Stimulated activated naive CD4-positive, alpha-beta T cell treated with Interleukin-2 at 50 U/mL for 16 hours (primary cell): ENCODE data around the gene GPBP1.
"Not testable (repeated sequence)": the region's sequence is repeated elsewhere in the genome, so short reads cannot be mapped to it uniquely, and the experiment has no call there.

Experiments used
- DNase-seq: peaks from one replicate; lab custom pipeline; 2025; lab: John Stamatoyannopoulos, UW

The GPBP1 gene, protein sequence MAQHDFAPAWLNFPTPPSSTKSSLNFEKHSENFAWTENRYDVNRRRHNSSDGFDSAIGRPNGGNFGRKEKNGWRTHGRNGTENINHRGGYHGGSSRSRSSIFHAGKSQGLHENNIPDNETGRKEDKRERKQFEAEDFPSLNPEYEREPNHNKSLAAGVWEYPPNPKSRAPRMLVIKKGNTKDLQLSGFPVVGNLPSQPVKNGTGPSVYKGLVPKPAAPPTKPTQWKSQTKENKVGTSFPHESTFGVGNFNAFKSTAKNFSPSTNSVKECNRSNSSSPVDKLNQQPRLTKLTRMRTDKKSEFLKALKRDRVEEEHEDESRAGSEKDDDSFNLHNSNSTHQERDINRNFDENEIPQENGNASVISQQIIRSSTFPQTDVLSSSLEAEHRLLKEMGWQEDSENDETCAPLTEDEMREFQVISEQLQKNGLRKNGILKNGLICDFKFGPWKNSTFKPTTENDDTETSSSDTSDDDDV

DNA sequence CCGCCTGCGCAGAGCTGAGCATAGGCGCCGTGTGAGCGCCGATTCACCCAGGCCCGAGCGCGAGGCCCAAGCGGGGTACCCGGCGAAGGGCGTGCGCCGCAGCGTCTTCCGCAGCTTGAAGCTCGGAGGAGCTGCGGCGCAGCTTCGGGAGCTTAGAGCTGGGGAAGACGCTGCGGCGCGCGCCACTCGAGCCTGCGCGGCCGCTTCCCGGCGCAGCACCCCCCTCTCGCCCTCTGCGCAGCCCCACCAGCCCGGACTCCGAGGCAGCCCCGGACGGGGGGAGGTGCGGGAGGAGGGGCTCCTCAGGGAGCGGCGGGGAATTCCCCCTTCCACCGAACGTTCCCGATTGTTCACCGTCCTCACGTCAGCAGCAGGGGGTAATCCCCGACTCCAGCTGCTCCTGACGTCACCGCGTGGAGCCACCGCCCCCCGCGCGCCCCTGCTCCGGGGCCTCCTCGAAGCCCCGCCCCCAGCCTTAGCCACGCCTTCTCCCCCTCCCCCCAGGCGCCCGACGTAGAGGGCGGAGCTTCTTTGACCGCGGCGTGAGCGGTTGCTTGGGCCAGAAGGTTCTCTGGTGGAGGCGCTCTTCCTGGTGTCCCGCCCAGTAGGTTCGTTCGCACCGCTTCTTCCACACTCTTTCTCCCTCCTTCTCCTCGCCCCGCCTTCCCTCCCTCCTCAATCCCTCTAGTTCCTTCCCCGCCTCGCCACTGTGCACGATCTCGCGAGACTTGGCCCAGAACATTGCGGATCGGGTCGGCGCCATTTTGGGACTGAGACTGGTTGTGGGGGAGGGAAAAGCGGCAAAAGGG lies at the start of gene GPBP1:
TSS of gene GPBP1 (plus strand) at position 741 of the 809 bp plus-strand sequence. CDS start 40,072 bp downstream, outside the sequence.
- peak; percentile 99 for DNase-seq

DNA sequence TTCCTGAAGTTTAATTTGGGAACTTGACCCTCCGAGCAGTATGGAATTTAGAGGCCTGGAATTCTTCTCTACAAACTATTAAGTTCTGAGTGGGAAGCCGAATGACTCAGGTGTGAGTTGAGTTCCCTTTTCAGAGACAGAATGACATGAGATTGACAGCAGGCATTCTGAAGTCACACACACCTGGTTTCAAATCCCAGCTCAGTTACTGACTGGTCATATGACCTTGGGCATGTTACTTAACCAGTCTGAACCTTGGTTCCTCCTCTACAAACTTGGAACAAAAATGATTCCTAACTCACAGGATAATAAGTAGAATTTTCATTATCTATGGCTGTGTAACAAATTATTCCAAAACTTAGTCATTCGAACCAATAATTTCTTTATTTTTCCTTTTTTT lies 45.5 kb upstream of the GPBP1 start:
- no peak for DNase-seq

DNA sequence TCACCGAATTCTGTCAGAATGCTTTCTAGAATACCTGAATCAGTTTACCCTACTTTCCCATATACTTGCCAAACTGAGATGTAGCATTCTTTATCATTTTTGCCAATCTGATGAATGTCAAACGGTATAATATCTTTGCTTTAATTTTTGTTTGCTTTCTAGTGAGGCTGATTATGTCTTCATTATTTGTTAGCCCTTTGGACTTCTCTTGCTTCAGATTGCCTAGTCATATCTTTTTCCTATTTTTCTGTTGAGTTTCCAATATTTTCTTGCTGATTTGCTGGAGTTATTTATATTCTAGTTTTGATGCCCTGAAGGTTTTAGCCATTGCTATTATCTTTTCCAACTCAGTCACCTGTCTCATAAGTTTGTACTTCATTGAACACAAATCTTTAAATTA lies 40.3 kb upstream of the GPBP1 start:
- DNase-seq, result no peak

DNA sequence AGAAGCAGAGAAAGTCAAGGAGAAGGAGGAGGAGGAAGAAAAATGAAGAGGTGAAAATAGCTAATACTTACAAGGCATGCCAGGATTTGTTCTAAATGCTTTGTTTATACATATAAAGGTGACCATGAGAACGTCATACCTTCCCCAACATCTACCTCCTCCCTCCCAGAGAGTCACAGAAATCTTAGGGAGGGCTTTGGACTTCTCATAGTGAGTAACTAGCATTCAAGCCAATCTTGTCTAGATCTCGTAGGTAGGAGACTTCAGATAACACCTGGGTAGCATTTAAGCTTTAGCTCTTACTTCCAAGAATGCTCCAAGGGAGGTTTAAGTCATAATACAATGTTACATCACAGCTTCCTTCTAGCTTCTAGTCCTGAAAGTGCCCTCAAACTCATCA lies 36.5 kb upstream of the GPBP1 start:
- no peak for DNase-seq

DNA sequence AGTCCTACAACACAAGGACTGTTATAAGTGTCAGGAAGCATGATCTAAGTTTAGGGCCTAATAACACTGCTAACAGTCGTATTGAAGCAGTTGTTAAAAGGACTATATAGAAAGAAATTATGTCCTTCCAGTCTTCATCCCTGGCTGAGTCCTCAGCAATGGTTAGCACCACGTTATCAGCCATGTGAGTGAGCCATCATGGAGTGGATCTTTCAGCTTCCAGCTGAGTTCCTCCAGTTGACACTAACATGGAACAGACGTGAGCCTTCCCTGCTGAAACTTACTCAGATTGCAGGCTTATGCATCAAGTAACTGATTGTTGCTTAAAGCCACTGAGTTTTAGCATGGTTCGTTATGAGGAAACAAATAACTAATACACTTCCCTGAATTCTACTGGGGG lies 21.5 kb upstream of the GPBP1 start:
- DNase-seq, result no peak

DNA sequence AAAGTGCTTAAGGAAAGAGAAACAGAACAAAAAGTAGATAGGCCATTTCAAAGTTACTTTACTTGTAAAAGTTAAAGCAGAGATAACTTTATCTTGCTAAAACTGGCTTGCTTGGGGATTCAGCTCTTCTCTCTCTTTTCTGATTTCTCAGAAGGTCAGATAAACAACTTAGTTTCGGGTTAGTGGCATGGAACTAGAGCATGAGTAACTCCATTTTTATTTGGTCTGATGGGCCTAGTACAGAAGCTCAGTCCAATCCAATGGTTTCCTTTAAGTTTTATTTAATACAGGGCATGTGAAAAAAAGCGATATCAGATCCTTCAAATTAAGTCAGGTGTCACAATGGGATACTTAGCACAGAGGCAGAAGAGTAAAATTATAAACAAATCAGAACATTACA lies 18.8 kb upstream of the GPBP1 start:
- DNase-seq, result no peak

DNA sequence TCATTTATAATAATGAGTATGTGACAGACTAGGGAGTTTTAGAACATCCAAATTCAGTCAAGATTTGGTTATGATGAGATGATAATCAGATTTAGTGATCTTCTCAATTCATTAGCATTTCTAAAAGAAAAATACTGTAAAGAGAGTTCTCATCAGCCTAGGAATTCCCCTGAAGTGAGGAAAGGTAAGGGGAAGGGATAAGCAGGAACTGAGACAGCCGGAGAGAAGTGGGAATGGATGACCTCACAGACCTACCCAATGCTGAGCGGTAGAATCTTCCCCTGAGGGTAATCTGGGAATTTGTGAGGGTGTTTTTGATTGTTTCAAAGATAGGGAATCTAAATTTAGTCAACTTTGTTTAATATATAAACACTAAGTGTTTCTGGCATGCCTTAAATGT lies 16.7 kb upstream of the GPBP1 start:
- DNase-seq, result no peak

DNA sequence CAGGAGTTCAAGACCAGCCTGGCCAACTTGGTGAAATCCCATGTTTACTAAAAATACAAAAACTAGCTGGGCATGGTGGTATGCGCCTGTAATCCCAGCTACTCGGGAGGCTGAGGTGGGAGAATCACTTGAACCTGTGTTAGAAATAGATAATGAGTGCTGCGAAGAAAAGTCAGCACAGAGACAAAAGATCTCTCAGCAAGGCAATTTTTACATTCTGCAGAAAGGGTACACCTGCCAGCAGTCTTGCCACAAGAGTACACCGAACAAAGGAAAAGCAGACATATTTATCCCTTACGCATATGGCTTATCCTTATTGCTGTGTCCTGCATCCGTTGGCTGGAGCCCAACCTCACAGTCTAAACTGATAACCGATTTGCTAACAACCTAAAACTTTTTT lies 16.2 kb upstream of the GPBP1 start:
- no peak for DNase-seq

DNA sequence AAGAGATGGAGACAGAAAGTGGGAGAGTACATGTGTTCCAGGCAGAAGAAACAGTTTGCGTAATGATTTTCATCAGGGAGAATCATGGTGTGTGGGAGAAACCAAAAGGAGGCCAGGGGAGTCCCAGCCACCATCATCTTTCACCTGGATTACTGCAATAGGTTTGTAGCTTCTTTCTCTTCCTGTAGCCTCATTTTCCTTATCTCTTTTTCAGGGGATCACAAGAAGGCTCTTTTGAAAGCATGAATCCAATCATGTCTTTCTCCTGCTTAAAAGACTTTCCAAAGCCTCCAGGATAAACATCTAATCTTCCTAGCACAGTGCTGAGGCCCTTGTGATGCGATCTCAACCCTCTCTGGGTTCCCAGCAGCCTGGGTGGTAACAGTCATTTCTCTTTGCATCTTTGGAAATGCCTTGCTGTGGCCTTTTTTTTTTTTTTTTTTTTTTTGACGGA lies 10.3 kb upstream of the GPBP1 start:
- DNase-seq, result no peak

DNA sequence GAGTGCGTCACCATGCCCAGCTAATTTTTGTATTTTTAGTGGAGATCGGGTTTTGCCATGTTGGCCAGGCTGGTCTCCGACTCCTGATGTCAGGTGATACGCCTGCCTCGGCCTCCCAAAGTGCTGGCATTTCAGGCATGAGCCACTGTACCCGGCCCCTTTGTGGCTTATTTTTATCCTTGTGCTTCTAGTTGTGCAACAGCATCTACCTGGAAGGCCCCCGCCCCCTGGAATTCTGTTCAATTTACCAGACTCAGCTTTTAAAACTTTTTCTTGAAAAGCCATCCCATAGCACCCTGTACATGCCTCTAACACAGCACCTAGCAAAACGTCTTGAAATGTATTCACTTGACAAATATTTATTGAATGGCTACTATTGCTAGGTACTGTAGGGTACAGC lies 9.7 kb upstream of the GPBP1 start:
- DNase-seq, result no peak

DNA sequence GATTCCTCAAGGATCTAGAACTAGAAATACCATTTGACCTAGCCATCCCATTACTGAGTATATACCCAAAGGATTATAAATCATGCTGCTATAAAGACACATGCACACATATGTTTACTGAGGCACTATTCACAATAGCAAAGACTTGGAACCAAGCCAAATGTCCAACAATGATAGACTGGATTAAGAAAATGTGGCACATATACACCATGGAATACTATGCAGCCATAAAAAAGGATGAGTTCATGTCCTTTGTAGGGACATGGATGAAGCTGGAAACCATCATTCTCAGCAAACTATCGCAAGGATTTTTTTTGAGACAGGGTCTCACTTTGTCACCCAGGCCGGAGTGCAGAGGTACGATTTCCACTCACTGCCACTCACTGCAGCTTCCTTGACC lies 8.7 kb upstream of the GPBP1 start:
- not testable (repeated sequence) for DNase-seq

DNA sequence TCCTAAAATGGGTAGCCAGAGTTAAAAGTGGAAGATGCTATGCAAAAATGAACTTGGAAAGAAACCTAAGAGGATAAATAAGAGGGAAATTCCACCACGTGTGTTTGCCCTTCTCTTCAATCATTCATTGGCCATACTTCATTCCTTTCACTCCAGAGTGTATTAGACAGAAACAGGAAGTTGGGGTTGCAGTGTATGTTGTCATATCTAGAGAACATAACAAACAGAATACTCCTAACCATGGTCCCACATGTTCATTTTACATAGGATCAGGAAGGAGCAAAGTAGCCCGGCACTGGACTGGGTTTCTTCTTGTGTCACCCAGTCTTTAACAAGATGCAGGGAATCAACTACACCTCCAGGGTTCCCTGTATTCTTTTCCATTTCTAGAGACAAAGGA lies 7.6 kb upstream of the GPBP1 start:
- no peak for DNase-seq

DNA sequence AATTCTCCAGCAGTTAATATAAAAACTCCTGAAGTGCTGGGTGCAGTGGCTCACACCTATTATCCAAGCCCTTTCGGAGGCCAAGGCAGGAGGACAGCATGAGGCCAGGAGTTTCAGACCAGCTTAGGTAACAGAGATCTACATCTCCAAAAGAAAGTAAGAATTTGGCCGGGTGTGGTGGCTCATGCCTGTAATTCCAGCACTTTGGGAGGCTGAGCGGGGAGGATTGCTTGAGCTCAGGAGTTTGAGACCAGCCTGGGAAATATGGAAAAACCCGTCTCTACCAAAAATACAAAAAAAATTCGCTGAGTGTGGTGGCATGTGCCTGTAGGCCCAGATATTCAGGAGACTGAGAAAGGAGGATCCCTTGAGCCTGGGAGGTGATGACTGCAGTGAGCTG lies 6.7 kb upstream of the GPBP1 start:
- DNase-seq, result no peak

DNA sequence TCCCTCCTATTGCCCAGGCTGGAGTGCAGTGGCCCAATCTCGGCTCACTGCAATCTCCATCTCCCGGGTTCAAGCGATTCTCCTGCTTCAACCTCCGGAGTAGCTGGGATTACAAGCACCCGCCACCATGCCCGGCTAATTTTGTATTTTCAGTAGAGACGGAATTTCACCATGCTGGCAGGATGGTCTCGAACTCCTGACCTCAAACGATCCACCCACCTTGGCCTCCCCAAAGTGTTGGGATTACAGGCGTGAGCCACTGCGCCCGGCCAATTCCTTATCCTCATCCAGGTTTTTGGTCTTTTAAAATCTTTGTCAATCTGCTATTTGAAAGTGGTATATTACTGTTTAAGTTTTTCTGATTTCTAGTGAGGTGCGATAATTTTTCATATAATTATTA lies 3.7 kb upstream of the GPBP1 start:
- DNase-seq, result not testable (repeated sequence)

DNA sequence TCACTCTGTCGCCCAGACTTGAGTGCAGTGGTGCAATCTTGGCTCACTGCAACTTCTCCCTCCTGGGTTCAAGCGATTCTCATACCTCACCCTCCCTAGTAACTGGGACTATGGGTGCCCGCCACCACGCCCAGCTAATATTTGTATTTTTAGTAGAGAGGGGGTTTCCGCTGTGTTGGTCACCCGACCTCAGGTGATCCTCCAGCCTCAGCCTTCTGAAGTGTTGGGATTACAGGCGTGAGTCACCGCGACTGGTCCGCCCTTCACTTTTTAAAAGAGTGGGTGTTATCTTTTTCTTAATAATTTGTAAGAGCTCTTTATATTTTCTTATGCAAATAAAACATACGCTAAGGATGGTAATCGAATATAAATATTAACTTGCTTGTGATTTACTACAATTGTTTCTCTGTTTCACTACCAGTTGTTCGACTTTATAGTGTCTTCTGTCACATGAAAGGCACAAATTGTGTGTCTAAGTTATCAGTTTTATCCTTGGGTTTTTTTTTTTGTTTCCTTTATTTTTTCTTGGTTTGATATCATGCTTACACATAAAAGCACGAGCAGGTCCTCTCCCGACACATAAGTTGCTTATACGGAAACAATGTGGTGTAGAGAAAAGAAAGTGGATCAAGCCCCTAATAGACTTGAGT lies 1.9 kb upstream of the GPBP1 start:
- peak; percentile 25 for DNase-seq

DNA sequence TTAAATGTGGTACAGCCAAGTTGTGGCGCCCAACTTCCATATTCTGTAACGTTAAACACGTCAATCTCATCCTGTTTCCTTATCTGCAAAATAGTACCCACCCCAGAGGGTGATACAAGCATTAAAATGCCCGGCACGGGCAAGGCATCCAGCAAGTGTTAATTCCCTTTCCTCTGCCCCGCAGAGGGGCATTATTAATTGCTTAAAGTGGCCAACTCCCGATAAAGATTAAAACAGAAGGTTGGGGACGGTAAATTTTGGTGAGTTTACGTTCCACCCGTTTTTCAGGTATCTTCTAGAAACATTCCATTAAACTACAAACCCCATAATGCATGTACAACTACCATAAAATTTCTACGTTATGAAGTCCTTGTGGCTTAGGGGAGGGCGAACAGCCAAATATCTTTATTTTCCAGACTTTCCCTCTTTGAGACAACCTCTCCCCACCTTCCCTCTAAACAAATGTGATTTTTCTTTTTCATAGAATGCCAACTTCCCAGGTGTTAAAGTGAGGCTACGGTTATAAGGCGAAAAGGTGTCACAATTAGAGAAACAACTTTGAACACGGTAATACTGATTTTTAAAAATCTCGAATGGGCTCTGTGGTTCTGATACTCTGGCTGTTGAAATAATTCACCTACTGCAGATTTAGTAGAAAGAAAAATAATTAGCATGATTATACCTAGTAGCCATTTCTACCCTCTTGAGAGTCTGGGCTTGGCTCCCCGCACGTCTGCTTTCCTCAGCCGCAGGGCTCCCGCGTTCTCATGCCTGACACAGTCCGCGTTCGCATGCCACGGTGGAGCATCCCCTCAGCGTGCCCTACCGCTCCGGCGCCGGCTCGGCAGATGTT lies 1.2 kb upstream of the GPBP1 start:
- no peak for DNase-seq

DNA sequence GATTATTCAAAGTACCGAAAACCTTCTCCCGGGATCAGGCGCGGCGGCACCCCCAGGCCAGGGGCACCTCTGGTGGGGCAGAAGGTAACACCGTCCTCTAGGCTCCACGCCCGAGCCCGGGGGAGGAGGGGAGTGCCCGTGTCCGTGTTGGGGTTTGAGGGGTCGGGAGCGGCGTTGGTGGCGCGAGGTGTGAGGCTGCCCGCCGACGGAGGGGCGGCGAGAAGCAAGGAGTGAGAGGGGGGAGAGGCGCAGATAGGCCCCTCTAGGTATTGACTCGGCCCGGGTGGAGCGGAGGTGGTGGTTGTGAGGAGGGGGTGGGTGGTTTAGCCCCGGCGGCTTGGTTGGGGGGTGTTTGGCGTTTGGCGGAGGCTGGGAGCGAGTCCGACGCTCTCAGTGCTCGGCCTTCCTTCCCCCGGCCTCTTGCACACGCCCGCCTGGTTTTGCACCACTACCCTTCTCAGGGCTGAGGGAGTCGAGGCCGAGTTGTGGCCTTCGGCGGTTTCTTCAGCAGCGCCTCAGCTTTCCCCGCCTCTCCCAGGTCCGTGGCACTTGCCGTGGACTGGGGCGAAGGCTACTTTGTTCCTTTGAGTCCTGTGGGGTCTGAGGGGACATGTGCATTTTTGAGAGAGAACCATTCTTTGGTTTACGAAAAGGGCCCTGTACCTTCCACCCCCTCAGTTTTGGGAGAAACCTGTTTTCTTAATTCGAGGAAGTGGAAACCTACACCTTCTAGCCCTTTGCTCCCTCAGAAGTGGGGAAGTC lies 450 bp downstream of the GPBP1 start:
- peak; percentile 48 for DNase-seq

DNA sequence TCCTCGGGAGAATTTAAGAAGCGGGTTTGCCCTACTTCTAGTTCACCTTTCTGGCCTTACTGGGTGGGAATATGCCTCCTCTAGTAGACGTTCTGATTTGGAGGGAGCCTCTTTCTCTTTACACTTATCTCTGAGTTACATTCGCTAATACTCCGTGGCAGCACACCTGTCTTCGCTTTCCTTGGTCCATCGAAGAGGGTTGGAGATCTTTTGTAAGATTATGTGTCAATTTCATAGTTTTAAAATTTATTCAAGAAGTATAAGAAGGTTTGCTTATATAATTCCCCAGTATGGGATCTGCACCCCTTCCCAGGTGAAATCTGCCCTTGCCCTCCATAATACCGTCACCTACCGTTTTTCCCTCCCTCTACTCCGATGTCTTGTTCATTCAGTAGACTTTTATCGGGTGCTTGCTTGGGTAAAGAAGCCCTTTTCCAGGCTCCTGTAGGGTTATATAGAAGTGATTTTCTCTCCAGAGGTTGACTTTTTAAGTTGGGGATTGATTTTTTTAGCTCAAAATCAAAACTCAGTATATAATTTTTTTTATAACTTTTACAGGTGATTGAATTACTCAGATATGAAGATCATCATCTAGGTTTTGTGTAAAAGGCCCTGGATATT lies 1.1 kb downstream of the GPBP1 start:
- no peak for DNase-seq

DNA sequence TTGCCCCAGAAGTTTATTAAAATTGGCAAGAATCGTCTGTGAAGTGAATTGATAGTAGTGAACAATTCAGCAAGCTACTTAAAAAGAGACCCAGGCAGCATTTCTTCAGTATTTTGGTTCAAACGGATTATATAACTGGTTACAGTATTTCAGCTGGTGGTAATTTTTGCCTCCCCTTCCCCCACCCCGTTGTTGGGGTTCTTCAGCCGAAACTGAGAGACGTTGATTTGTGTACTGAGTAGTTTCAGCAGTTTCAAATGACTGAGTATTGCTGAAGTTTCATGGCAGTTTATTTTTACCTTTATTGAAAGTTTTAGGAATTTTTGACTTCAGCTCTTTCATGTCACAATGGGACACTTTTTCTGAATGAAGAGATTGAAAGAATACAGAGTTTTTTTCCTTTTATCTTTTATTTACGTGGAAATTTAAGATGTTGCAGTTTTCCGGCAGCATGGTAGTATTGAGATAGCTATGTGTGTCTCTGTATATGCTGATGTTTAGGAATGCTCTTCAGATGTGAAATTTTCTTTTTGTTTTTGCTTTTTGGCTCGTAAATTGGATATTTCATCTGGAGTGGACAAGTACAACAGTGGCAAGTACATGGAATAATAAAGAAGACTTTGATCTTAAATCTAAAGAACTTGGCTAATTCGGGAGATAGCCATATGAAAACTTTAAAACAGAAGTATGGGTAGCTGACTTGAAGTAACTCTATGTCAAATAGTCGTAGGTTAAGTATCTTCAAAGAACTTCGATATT lies 1.9 kb downstream of the GPBP1 start:
- DNase-seq, result peak; percentile 44
